WTC11 (cell line): ENCODE results near the gene LMF2. TPM values are rescaled to one million over a fixed set of nuclear protein-coding genes. Genes with fewer than 3 reads are reported as not detected.

Experiments
- ATAC-seq: fragments of 200-7000 bp; cut with Tn5 transposase; 2 replicates; pipeline ENCODE4 v1.10.0; 2021; ENCODE audit warnings: mild to moderate bottlenecking, moderate library complexity
- CTCF ChIA-PET: fragments of 300-600 bp; sonication (Branson Sonifier 250); formaldehyde crosslinking; loops from one replicate; lab custom pipeline; 2021; ENCODE audit warnings: antibody characterized with exemption; lab: Charles Lee
- POLR2A ChIA-PET: fragments of 350-600 bp; sonication (Branson Sonifier 250); formaldehyde crosslinking; loops from one replicate; lab custom pipeline; 2021; ENCODE audit warnings: antibody characterized with exemption; lab: Charles Lee
- DNase-seq: peaks from one replicate; pipeline ENCODE4 v3.0.0; 2021; ENCODE audit warnings: low spot score
- H3K27ac Mint-ChIP-seq: 2 replicates; pipeline ENCODE4 v1.8.0; 2021; ENCODE audit warnings: mixed read lengths
- H3K27me3 Mint-ChIP-seq: 2 replicates; pipeline ENCODE4 v1.8.0; 2021; ENCODE audit warnings: low read depth, mild to moderate bottlenecking, moderate library complexity, mixed read lengths
- H3K36me3 Mint-ChIP-seq: 2 replicates; pipeline ENCODE4 v1.8.0; 2021; ENCODE audit warnings: mixed read lengths
- H3K4me1 Mint-ChIP-seq: 2 replicates; pipeline ENCODE4 v1.8.0; 2022; ENCODE audit warnings: mixed read lengths
- H3K4me3 Mint-ChIP-seq: 2 replicates; pipeline ENCODE4 v1.8.0; 2021; ENCODE audit warnings: mild to moderate bottlenecking, moderate library complexity, mixed read lengths
- H3K9me3 Mint-ChIP-seq: 2 replicates; pipeline ENCODE4 v1.8.0; 2021; ENCODE audit warnings: mixed read lengths
- AR ChIP-seq: fragments of 250-450 bp; sonication (Bioruptor Pico); IDR thresholded peaks from 2 replicates; pipeline ENCODE4 v1.9.0; 2021; ENCODE audit warnings: mild to moderate bottlenecking
- CTCF ChIP-seq: fragments of 200-600 bp; IDR thresholded peaks from 2 replicates; pipeline ENCODE4 v1.8.0; 2022; ENCODE audit warnings: antibody characterized with exemption
- E2F4 ChIP-seq: sonication (generic); formaldehyde crosslinking; IDR thresholded peaks from 2 replicates; pipeline ENCODE4 v1.8.1; 2022; ENCODE audit warnings: low read depth, mild to moderate bottlenecking, moderate library complexity, missing genetic modification reagents, borderline replicate concordance
- ERG ChIP-seq: fragments of 250-450 bp; sonication (Bioruptor Pico); IDR thresholded peaks from 2 replicates; pipeline ENCODE4 v1.8.0; 2021; ENCODE audit warnings: mild to moderate bottlenecking
- ESRRA ChIP-seq: sonication (generic); formaldehyde crosslinking; IDR thresholded peaks from 2 replicates; pipeline ENCODE4 v1.8.1; 2022; ENCODE audit warnings: mild to moderate bottlenecking, missing genetic modification reagents, borderline replicate concordance
- FOXJ3 ChIP-seq: sonication (generic); formaldehyde crosslinking; IDR thresholded peaks from 2 replicates; pipeline ENCODE4 v1.9.0; 2021; ENCODE audit warnings: missing genetic modification reagents, mild to moderate bottlenecking, borderline replicate concordance
- IRF2 ChIP-seq: sonication (generic); formaldehyde crosslinking; IDR thresholded peaks from 2 replicates; pipeline ENCODE4 v1.8.0; 2022; ENCODE audit warnings: low read depth, missing genetic modification reagents, borderline replicate concordance
- JAZF1 ChIP-seq: fragments of 250-450 bp; sonication (Bioruptor Pico); IDR thresholded peaks from 2 replicates; pipeline ENCODE4 v1.9.0; 2021; ENCODE audit warnings: moderate library complexity, mild to moderate bottlenecking, inconsistent platforms
- KAT7 ChIP-seq: sonication (generic); formaldehyde crosslinking; IDR thresholded peaks from 2 replicates; pipeline ENCODE4 v1.8.1; 2023; ENCODE audit warnings: missing genetic modification reagents, mild to moderate bottlenecking, borderline replicate concordance
- MYBL2 ChIP-seq: sonication (generic); formaldehyde crosslinking; IDR thresholded peaks from 2 replicates; pipeline ENCODE4 v1.8.1; 2023; ENCODE audit warnings: mild to moderate bottlenecking, moderate library complexity, missing genetic modification reagents
- PRRX2 ChIP-seq: fragments of 250-450 bp; sonication (Bioruptor Pico); IDR thresholded peaks from 2 replicates; pipeline ENCODE4 v1.8.0; 2021; ENCODE audit warnings: mild to moderate bottlenecking
- SMAD4 ChIP-seq: sonication (generic); formaldehyde crosslinking; IDR thresholded peaks from 2 replicates; pipeline ENCODE4 v1.8.0; 2022; ENCODE audit warnings: mild to moderate bottlenecking, missing genetic modification reagents
- TEAD1 ChIP-seq: sonication (generic); formaldehyde crosslinking; IDR thresholded peaks from 2 replicates; pipeline ENCODE4 v1.8.0; 2022; ENCODE audit warnings: mild to moderate bottlenecking, missing genetic modification reagents
- USF2 ChIP-seq: sonication (generic); formaldehyde crosslinking; IDR thresholded peaks from 2 replicates; pipeline ENCODE4 v1.8.1; 2023; ENCODE audit warnings: mild to moderate bottlenecking, missing genetic modification reagents, moderate library complexity
- ZNF263 ChIP-seq: sonication (generic); formaldehyde crosslinking; IDR thresholded peaks from 2 replicates; pipeline ENCODE4 v1.8.1; 2022; ENCODE audit warnings: low read depth, mild to moderate bottlenecking, moderate library complexity, missing genetic modification reagents
- ZNF425 ChIP-seq: fragments of 250-450 bp; sonication (Bioruptor Pico); conservative IDR thresholded peaks from 2 replicates; pipeline ENCODE4 v1.9.0; 2021; ENCODE audit warnings: mild to moderate bottlenecking
- total RNA-seq: library from RNA; stranded (reverse); gene quantifications from 3 replicates; pipeline ENCODE4 v1.2.3, GENCODE V29; 2021

The LMF2 gene
- total RNA-seq, 1 experiment from 2014 or later, result 43.7 TPM

GRCh38 chr22:50455201-50455600 is 52.3 kb downstream of the LMF2 start:
- DNase-seq, result no peak
- H3K36me3 Mint-ChIP-seq, result peaks cover 37% of the 10 kb centered on the region

GRCh38 chr22:50454556-50455075 is 52.9 kb downstream of the LMF2 start:
- Mint-ChIP-seq H3K36me3 (peaks cover 39% of the 10 kb centered on the region), H3K27ac (no peak overlapping the region), H3K4me3 (no peak overlapping the region), H3K9me3 (no peaks in the 10 kb centered on the region), H3K27me3 (no peaks in the 10 kb centered on the region), H3K4me1 (no peaks in the 10 kb centered on the region)
- DNase-seq (no peak), ATAC-seq (no peak)
- CTCF ChIA-PET, result interaction anchor here (0.8 to 2.3 kb wide), 4 partner anchors 10 to 43 kb away, joined by 4 to 9 read pairs (median 6); no protein-coding TSS in a partner anchor
- POLR2A ChIA-PET, result no interaction called here
- TF ChIP-seq USF2 (CRISPR knock-in tag), result no peak
- no peak for TF ChIP-seq KAT7
- no peak for TF ChIP-seq JAZF1 (CRISPR knock-in tag)
- TF ChIP-seq ESRRA (CRISPR knock-in tag), result no peak
- TF ChIP-seq ZNF425 (CRISPR knock-in tag), result no peak
- TF ChIP-seq TEAD1 (CRISPR knock-in tag), result no peak
- no peak for TF ChIP-seq SMAD4 (CRISPR knock-in tag)

More at GRCh38 chr22:50455201-50455600, 52.3 kb downstream of the LMF2 start:
- Mint-ChIP-seq H3K27me3 (no peaks in the 10 kb centered on the region), H3K4me1 (no peaks in the 10 kb centered on the region), H3K9me3 (no peaks in the 10 kb centered on the region), H3K4me3 (no peak overlapping the region), H3K27ac (no peak overlapping the region)
- ChIA-PET POLR2A (no interaction called here), CTCF (interaction anchor here (0.8 to 1.8 kb wide), 2 partner anchors 16 to 42 kb away, joined by 4 to 9 read pairs; no protein-coding TSS in a partner anchor)
- TF ChIP-seq ESRRA (CRISPR knock-in tag) (no peak), MYBL2 (CRISPR knock-in tag) (no peak), CTCF (no peak), PRRX2 (CRISPR knock-in tag) (no peak), FOXJ3 (CRISPR knock-in tag) (no peak), AR (CRISPR knock-in tag) (no peak), ERG (CRISPR knock-in tag) (no peak), IRF2 (CRISPR knock-in tag) (no peak), ZNF263 (CRISPR knock-in tag) (no peak), E2F4 (CRISPR knock-in tag) (no peak)
- ATAC-seq, result no peak
